Measurements from ENCODE around the gene PPCS. TPM values are rescaled to one million over a fixed set of nuclear protein-coding genes. Genes with fewer than 3 reads are reported as not detected.

The PPCS gene
- total and polyA plus RNA-seq, 2 of the 8 experiments (the other 6 are each of a cell fraction or from before 2014, with no cell fraction given): 24.5 to 35.3 TPM

DNA sequence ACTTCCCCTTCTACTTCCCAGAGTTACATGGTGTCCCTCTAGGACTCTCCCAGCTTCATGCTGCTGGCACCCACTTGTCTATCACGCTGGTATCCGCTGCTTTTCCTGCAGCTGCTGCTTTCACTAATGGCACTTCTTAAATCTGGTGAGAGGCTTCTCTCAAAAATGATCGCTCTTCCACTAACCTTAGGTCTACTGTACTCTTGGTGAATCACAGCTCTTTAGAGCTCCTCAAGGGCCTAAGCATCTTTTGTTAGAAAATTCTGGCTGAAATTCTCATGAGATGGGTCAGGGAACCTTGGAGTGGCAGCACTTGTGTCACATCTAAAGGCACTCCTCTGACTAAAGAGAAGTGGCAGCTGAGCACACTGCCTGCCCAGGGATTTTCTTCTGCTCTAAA, 32.7 kb upstream of the PPCS start (continued):
- TF ChIP-seq ATF3 (IDR thresholded peaks at IDR 0.05; ENCODE audit: insufficient read depth, low read depth, low read length): no peak
- no peak for TF ChIP-seq BRCA1 (IDR thresholded peaks at IDR 0.05; ENCODE audit: low read depth, low read length)
- TF ChIP-seq EZH2 (IDR thresholded peaks at IDR 0.05; ENCODE audit: low read depth, low read length, severe bottlenecking): no peak
- TF ChIP-seq RNF2 (IDR thresholded peaks at IDR 0.05; ENCODE audit: borderline replicate concordance, low read depth, low read length, missing control alignments, poor library complexity, severe bottlenecking): no peak
- no peak for TF ChIP-seq CEBPB (IDR thresholded peaks at IDR 0.05; ENCODE audit: low read depth, low read length)
- no peak for TF ChIP-seq RXRA (IDR thresholded peaks at IDR 0.05; ENCODE audit: insufficient read depth, low read depth, low read length)
- no peak for TF ChIP-seq SIN3A (conservative IDR thresholded peaks at IDR 0.05 in 1 of 2, IDR thresholded peaks at IDR 0.05 in 1 of 2; ENCODE audit: low read depth in 1 of 2, low read length in 2 of 2)
